HCT116 (cell line): ENCODE data around the gene MRFAP1. TPM values are rescaled to one million over a fixed set of nuclear protein-coding genes. Genes with fewer than 3 reads are reported as not detected.

Source experiments
- ATAC-seq: fragments of 200-7000 bp; cut with Tn5 transposase; 2 replicates; pipeline ENCODE4 v1.9.1; 2020; ENCODE audit warnings: mild to moderate bottlenecking, moderate library complexity
- BruUV-seq: library from RNA; stranded (reverse); fragments of 400-500 nt; replicated peaks from 2 replicates; lab custom pipeline; 2021; lab: Mats Ljungman, UMichigan
- CTCF ChIA-PET: fragments of 300-600 bp; sonication (Branson Sonifier 250); formaldehyde crosslinking; loops from one replicate; lab custom pipeline; 2021; ENCODE audit warnings: antibody characterized with exemption; lab: Charles Lee
- POLR2A ChIA-PET: fragments of 300-600, 350-600 bp; sonication (Branson Sonifier 250); formaldehyde crosslinking; loops from one replicate; lab custom pipeline; 2021; ENCODE audit warnings: antibody characterized with exemption; lab: Charles Lee
- RAD21 ChIA-PET, 2 experiments: fragments of 300-600 bp; sonication (Branson Sonifier 250); formaldehyde crosslinking; loops; one replicate each; lab custom pipeline; 2023; ENCODE audit warnings: low total read pairs in 2 of 2; ENCODE audit not compliant: uncharacterized antibody in 2 of 2, unreplicated experiment in 2 of 2, low non-redundant PET in 1 of 2; lab: Charles Lee
- DNase-seq: peaks from one replicate; pipeline ENCODE4 v3.0.0-alpha.2; 2010; ENCODE audit warnings: low read depth, low spot score
- H2AFZ ChIP-seq: fragments of 200-600 bp; shearing (Covaris generic), sonication (generic); 2 replicates; pipeline ENCODE4 v1.6.1; 2017; ENCODE audit warnings: low read depth, mixed run types, mixed read lengths, antibody characterized with exemption, low read length; ENCODE audit not compliant: poor library complexity, severe bottlenecking
- H3K27ac ChIP-seq: 2 replicates; pipeline ENCODE4 v1.5.1; 2012; ENCODE audit warnings: low read depth, low read length
- H3K27me3 ChIP-seq: fragments of 200-600 bp; sonication (generic); 2 replicates; pipeline ENCODE4 v1.6.1; 2016; ENCODE audit warnings: mixed run types, low read length, mixed read lengths; ENCODE audit not compliant: insufficient read depth
- H3K36me3 ChIP-seq, 2 experiments: fragments of 200-500 bp in 1 of 2; fragments of 200-600 bp in 1 of 2; sonication (Bioruptor generic) in 1 of 2; sonication (generic) in 1 of 2; 2 replicates each; pipeline versions ENCODE4 v1.5.1 to v1.6.1; 2014 to 2016; ENCODE audit warnings: low read length in 2 of 2, inconsistent platforms in 1 of 2, mixed read lengths in 1 of 2, mixed run types in 1 of 2; ENCODE audit not compliant: insufficient read depth in 2 of 2, control insufficient read depth in 1 of 2
- H3K4me1 ChIP-seq, 2 experiments: fragments of 200-600 bp in 1 of 2; sonication (generic) in 1 of 2; 2 replicates each; pipeline versions ENCODE4 v1.5.1 to v1.6.1; 2012 to 2017; ENCODE audit warnings: low read length in 2 of 2, inconsistent platforms in 1 of 2, mild to moderate bottlenecking in 1 of 2, mixed read lengths in 1 of 2, mixed run types in 1 of 2, moderate library complexity in 1 of 2; ENCODE audit not compliant: insufficient read depth in 2 of 2, control insufficient read depth in 1 of 2
- H3K4me2 ChIP-seq: fragments of 200-600 bp; sonication (generic); 2 replicates; pipeline ENCODE4 v1.6.1; 2017; ENCODE audit warnings: mixed run types, low read length, mixed read lengths
- H3K4me3 ChIP-seq, 2 experiments: fragments of 200-600 bp in 1 of 2; sonication (generic) in 1 of 2; replicated peaks in 1 of 2; 2 replicates each; pipeline ENCODE4 v1.5.1; 2011 to 2016; ENCODE audit warnings: low read length in 2 of 2, control low read depth in 1 of 2, low read depth in 1 of 2, mild to moderate bottlenecking in 1 of 2, mixed read lengths in 1 of 2, mixed run types in 1 of 2
- H3K79me2 ChIP-seq: fragments of 200-600 bp; sonication (generic); 2 replicates; pipeline ENCODE4 v1.6.1; 2017; ENCODE audit warnings: mild to moderate bottlenecking, mixed run types, low read length, moderate library complexity, mixed read lengths; ENCODE audit not compliant: insufficient read depth
- H3K9ac ChIP-seq: fragments of 200-600 bp; sonication (generic); 2 replicates; pipeline ENCODE4 v1.6.1; 2016; ENCODE audit warnings: low read length, mixed read lengths
- H3K9me2 ChIP-seq: fragments of 200-600 bp; sonication (generic), shearing (Covaris generic); 2 replicates; pipeline ENCODE4 v1.6.1; 2017; ENCODE audit warnings: mixed run types, mild to moderate bottlenecking, moderate library complexity; ENCODE audit not compliant: insufficient read depth
- H3K9me3 ChIP-seq, 2 experiments: fragments of 200-500 bp in 1 of 2; fragments of 200-600 bp in 1 of 2; sonication (Bioruptor generic) in 1 of 2; sonication (generic) in 1 of 2; 2 replicates each; pipeline ENCODE4 v1.6.1; 2014 to 2017; ENCODE audit warnings: low read length in 2 of 2, mixed read lengths in 2 of 2, inconsistent platforms in 1 of 2, low read depth in 1 of 2, mild to moderate bottlenecking in 1 of 2, mixed run types in 1 of 2, moderate library complexity in 1 of 2; ENCODE audit not compliant: control insufficient read depth in 1 of 2, insufficient read depth in 1 of 2
- H4K20me1 ChIP-seq: fragments of 200-600 bp; sonication (generic), shearing (Covaris generic); 2 replicates; pipeline ENCODE4 v1.6.1; 2017; ENCODE audit warnings: mixed run types, mild to moderate bottlenecking, moderate library complexity; ENCODE audit not compliant: insufficient read depth
- CEBPB ChIP-seq: IDR thresholded peaks from 2 replicates; pipeline ENCODE4 v1.6.1; 2012; ENCODE audit warnings: low read depth
- EGR1 ChIP-seq: IDR thresholded peaks from 2 replicates; pipeline ENCODE4 v1.6.1; 2012; ENCODE audit warnings: low read depth
- ELF1 ChIP-seq: IDR thresholded peaks from 2 replicates; pipeline ENCODE4 v1.6.1; 2012; ENCODE audit warnings: low read depth, borderline replicate concordance
- EZH2 ChIP-seq: fragments of 200-600 bp; sonication (generic); IDR thresholded peaks from 2 replicates; pipeline ENCODE4 v1.6.1; 2017; ENCODE audit warnings: antibody characterized with exemption, mixed run types
- JUND ChIP-seq: IDR thresholded peaks from 2 replicates; pipeline ENCODE4 v1.6.1; 2012
- POLR2A ChIP-seq: IDR thresholded peaks from 2 replicates; pipeline ENCODE4 v1.7.0; 2011; ENCODE audit warnings: borderline replicate concordance; ENCODE audit not compliant: insufficient read depth, insufficient read length; ENCODE audit errors: extremely low read depth
- POLR2AphosphoS5 ChIP-seq: IDR thresholded peaks from 2 replicates; pipeline ENCODE4 v1.6.1; 2011; ENCODE audit warnings: mild to moderate bottlenecking, low read depth, low read length, moderate library complexity
- RAD21 ChIP-seq: IDR thresholded peaks from 2 replicates; pipeline ENCODE4 v1.6.1; 2012; ENCODE audit warnings: low read depth, mild to moderate bottlenecking
- SIN3A ChIP-seq: IDR thresholded peaks from 2 replicates; pipeline ENCODE4 v1.6.1; 2012; ENCODE audit warnings: low read depth
- SRF ChIP-seq: IDR thresholded peaks from 2 replicates; pipeline ENCODE4 v1.6.1; 2012; ENCODE audit warnings: low read depth
- ZFX ChIP-seq: fragments of 450-650 bp; IDR thresholded peaks from 2 replicates; pipeline ENCODE4 v1.6.1; 2017
- ZNF274 ChIP-seq: fragments of 200-500 bp; sonication (Bioruptor generic); IDR thresholded peaks from 2 replicates; pipeline ENCODE4 v1.6.1; 2014; ENCODE audit warnings: mild to moderate bottlenecking, low read depth, low read length, inconsistent platforms
- intact Hi-C: fragments of 100-400 bp; cut with micrococcal nuclease; formaldehyde crosslinking; loops from 2 replicates; pipeline ENCODE4 v1.10.0; 2022
- total RNA-seq: library from RNA; stranded (reverse); gene quantifications from one replicate; pipeline ENCODE4 v1.2.1, GENCODE V29; 2021; ENCODE audit not compliant: unreplicated experiment
- TF ChIP-seq, protein P1 (sequence below), 3 experiments: fragments of 200-600 bp in 1 of 3; sonication (generic) in 1 of 3; IDR thresholded peaks in 2 of 3; conservative IDR thresholded peaks in 1 of 3; 2 replicates each; pipeline ENCODE4 v1.5.1; 2012 to 2017; ENCODE audit warnings: low read depth in 2 of 3, low read length in 2 of 3, antibody characterized with exemption in 1 of 3, borderline replicate concordance in 1 of 3, control low read depth in 1 of 3, mild to moderate bottlenecking in 1 of 3, mixed read lengths in 1 of 3, mixed run types in 1 of 3, moderate library complexity in 1 of 3; ENCODE audit not compliant: insufficient read depth in 1 of 3
- TF ChIP-seq, protein P2 (sequence below): IDR thresholded peaks from 2 replicates; pipeline ENCODE4 v1.6.1; 2011; ENCODE audit warnings: mild to moderate bottlenecking, low read length, moderate library complexity; ENCODE audit not compliant: insufficient replicate concordance; ENCODE audit errors: extremely low read depth

The MRFAP1 gene
- total RNA-seq, 1 experiment from 2014 or later, result 313 TPM

DNA sequence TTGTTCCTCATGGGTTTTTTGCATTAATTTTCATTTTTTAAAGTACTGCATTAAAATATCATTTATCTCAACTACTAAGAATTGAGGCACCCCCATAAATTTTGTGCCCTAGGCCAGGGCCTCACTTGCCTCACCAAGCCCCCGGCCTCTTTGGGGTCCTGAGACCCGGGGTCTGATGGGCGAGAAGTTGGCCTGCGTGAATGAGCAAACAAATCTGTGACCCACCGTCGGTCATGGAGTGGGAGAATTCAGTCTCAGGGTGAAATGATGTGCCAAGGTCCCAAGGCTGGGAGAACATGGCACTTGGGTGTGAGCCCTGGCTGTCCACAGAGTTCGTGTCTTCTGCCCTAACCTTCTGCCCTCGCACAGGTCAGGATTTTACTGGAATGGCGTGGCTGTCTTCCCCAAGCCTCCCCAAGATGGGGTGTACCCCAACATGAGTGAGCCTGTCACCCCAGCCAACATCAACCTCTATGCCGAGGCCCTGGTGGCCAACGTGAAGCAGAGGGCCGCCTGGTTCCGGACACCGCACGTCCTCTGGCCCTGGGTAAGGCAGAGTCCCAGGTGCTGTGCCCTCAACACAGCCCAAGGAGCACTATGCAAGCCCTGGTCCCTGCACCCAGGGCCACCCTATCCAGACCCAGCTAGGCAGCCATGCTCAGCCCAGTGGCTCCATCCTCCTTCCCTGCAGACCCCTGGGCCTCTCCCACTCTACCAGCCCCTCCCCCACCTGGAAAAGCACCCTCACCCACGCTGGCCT lies 47.5 kb upstream of the MRFAP1 start:
- TF ChIP-seq CEBPB (no peak), EZH2 (no peak), ELF1 (no peak), RAD21 (no peak)
- TF ChIP-seq, all 23 proteins: peak for 0
- H3K4me2 ChIP-seq, result no peak overlapping the region
- no peak overlapping the region for H3K9ac ChIP-seq
- ChIA-PET POLR2A (no interaction called here), RAD21 (no interaction called here), CTCF (no interaction called here)
- DNase-seq (no peak), ATAC-seq (no peak)
- H3K4me3 ChIP-seq, result no peak overlapping the region
- H3K79me2 ChIP-seq, result no peaks in the 10 kb centered on the region
- intact Hi-C loops, result no loop called here
- no peaks in the 10 kb centered on the region for H3K9me3 ChIP-seq
- no peak overlapping the region for H2AFZ ChIP-seq
- no peaks in the 10 kb centered on the region for H3K9me2 ChIP-seq
- no peaks in the 10 kb centered on the region for H4K20me1 ChIP-seq
- peaks cover 0 to 7% of the 10 kb centered on the region in 2 experiments; a peak in 1 of 4 replicates for H3K4me1 ChIP-seq
- no TSS peak for BruUV-seq
- no peaks in the 10 kb centered on the region for H3K27me3 ChIP-seq
- H3K27ac ChIP-seq, result no peak overlapping the region
- H3K36me3 ChIP-seq, result no peaks in the 10 kb centered on the region

DNA sequence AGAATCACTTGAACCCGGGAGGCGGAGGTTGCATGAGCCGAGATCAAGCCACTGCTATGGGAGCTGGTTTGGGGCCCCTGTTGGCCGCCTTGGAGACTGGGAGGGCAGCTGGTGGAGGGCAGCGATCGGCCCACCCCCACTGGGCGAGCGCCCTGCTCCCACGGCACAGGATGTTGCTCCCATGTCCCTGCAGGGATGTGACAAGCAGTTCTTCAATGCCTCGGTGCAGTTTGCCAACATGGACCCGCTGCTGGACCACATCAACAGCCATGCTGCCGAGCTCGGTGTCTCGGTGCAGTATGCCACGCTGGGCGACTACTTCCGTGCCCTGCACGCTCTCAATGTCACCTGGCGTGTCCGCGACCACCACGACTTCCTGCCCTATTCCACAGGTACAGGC lies 46.1 kb upstream of the MRFAP1 start:
- peaks cover 0 to 7% of the 10 kb centered on the region in 2 experiments; a peak in 1 of 4 replicates for H3K4me1 ChIP-seq
- POLR2A ChIA-PET, result no interaction called here
- no peak for ATAC-seq
- TF ChIP-seq, protein P1, sequence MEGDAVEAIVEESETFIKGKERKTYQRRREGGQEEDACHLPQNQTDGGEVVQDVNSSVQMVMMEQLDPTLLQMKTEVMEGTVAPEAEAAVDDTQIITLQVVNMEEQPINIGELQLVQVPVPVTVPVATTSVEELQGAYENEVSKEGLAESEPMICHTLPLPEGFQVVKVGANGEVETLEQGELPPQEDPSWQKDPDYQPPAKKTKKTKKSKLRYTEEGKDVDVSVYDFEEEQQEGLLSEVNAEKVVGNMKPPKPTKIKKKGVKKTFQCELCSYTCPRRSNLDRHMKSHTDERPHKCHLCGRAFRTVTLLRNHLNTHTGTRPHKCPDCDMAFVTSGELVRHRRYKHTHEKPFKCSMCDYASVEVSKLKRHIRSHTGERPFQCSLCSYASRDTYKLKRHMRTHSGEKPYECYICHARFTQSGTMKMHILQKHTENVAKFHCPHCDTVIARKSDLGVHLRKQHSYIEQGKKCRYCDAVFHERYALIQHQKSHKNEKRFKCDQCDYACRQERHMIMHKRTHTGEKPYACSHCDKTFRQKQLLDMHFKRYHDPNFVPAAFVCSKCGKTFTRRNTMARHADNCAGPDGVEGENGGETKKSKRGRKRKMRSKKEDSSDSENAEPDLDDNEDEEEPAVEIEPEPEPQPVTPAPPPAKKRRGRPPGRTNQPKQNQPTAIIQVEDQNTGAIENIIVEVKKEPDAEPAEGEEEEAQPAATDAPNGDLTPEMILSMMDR (IDR thresholded peaks at IDR 0.05 in 2 of 3, conservative IDR thresholded peaks at IDR 0.05 in 1 of 3; ENCODE audit: borderline replicate concordance in 1 of 3, insufficient read depth in 1 of 3, low read depth in 2 of 3, low read length in 2 of 3), result no peak
- TF ChIP-seq SIN3A, result no peak
- no peak for TF ChIP-seq ZNF274
- TF ChIP-seq EGR1, result no peak
- TF ChIP-seq ZFX, result no peak
- no peak for TF ChIP-seq ELF1
- TF ChIP-seq SRF, result no peak
- TF ChIP-seq POLR2AphosphoS5, result no peak
- TF ChIP-seq JUND, result no peak
- no peak for TF ChIP-seq POLR2A
- TF ChIP-seq, protein P2, sequence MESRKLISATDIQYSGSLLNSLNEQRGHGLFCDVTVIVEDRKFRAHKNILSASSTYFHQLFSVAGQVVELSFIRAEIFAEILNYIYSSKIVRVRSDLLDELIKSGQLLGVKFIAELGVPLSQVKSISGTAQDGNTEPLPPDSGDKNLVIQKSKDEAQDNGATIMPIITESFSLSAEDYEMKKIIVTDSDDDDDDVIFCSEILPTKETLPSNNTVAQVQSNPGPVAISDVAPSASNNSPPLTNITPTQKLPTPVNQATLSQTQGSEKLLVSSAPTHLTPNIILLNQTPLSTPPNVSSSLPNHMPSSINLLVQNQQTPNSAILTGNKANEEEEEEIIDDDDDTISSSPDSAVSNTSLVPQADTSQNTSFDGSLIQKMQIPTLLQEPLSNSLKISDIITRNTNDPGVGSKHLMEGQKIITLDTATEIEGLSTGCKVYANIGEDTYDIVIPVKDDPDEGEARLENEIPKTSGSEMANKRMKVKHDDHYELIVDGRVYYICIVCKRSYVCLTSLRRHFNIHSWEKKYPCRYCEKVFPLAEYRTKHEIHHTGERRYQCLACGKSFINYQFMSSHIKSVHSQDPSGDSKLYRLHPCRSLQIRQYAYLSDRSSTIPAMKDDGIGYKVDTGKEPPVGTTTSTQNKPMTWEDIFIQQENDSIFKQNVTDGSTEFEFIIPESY, result no peak

More for the DNA sequence above, 46.1 kb upstream of the MRFAP1 start:
- ChIA-PET CTCF (no interaction called here), RAD21 (no interaction called here)
- no peak overlapping the region for H2AFZ ChIP-seq
- H3K4me3 ChIP-seq, result no peak overlapping the region
- no peaks in the 10 kb centered on the region for H3K27me3 ChIP-seq
- no peaks in the 10 kb centered on the region for H3K9me2 ChIP-seq
- no peak overlapping the region for H3K9ac ChIP-seq
- H3K27ac ChIP-seq, result no peak overlapping the region
- no peaks in the 10 kb centered on the region for H3K36me3 ChIP-seq
- H3K79me2 ChIP-seq, result no peaks in the 10 kb centered on the region
- no peak overlapping the region for H3K4me2 ChIP-seq
- no peak for DNase-seq
- intact Hi-C loops, result no loop called here
- no peaks in the 10 kb centered on the region for H4K20me1 ChIP-seq
- no TSS peak for BruUV-seq
- H3K9me3 ChIP-seq, result no peaks in the 10 kb centered on the region
